Stromal cell of bone marrow (primary cell): ENCODE measurements around the gene GINS3.

Experiments
- DNase-seq: peaks from one replicate; pipeline ENCODE4 v3.0.0-alpha.2; 2012; ENCODE audit warnings: low read depth

GINS3 gene

DNA sequence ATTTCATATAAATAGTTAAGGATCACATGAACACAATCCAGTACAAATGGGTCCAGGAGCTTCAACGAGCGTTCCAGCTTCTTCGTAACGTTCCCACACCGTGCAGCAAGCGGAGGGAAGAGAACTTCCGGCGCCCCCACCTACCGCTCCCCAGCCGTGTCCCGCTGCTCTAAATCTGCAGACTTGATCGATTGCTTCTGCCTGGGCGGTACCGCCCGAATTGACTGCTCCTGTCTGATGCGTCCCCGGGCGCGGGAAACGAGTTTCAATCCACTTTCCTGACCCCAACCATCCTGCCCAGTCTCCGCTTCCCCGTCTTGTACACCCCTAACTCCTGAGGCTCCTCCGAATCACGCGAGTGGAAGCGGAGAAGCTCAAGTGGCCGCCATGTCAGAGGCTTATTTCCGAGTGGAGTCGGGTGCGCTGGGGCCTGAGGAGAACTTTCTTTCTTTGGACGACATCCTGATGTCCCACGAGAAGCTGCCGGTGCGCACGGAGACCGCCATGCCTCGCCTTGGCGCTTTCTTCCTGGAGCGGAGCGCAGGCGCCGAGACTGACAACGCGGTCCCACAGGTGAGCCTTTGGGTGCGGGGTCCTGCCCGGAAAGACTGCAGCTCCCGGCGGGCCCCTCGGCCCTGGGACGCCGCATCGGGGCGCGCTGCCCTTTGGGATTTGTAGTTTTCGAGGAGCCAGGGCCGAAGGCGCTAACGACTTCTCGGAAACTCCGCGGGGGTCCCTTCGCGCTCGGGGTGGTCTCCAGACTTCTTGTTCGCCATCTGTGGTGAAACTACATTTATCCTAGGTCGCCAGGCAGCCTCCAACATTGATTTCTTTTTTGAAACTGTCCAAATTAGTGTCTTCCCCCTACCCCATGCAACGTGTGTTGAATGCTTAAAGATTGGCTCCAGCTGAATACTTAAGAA, at the start of gene GINS3:
GINS3 (plus strand) TSS at position 257 of the 923 bp plus-strand sequence; CDS start at position 388, 131 bp downstream.
- DNase-seq: peak; percentile 83

DNA sequence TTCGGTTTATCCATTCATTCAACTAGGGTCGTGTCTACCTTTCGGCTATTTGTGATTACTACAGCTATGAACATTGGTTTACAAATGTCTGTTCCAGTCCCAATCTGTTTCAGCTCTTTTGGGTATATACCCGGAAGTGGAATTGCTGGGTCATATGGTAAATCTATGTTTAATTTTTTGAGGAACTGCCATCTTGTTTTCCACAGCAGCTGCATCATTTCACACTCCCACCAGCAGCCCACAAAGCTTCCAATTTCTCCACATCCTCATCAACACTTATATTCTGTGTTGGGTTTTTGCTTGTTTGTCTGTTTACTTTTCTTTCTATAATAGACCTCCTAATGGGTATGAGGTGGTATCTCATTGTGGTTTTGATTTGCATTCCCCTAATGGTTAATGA, 48.7 kb upstream of the GINS3 start:
- DNase-seq: no peak

DNA sequence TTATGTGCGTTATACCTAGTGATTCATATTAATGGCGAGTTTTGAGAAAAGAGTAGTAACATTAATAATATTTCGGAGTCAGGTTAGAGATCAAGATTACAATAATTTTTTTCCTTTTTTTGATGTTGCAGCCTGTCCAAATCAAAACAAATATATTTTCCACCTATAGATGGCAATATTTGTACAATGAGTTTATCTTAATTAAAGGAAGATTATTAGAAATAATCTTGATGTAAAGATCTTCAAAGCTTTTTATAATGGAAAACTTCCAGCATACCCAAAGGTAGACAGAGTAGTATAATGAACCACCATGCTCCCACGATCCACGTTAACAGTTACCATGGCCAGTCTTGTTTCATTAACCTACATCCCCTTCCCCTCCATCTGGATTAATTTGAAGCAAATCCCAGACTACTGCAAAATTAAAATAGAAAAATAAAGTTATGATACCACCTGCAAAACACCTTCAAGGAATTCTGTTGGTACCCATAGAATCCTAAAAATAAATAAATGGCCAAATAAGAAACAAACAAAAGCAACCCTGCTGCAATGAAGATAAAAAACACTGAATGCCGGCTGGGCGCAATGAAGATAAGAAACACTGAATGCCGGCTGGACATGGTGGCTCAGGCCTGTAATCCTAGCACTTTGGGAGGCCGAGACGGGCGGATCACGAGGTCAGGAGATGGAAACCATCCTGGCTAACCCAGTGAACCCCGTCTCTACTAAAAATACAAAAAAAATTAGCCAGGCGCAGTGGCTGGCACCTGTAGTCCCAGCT, 46.5 kb upstream of the GINS3 start:
- DNase-seq: no peak

DNA sequence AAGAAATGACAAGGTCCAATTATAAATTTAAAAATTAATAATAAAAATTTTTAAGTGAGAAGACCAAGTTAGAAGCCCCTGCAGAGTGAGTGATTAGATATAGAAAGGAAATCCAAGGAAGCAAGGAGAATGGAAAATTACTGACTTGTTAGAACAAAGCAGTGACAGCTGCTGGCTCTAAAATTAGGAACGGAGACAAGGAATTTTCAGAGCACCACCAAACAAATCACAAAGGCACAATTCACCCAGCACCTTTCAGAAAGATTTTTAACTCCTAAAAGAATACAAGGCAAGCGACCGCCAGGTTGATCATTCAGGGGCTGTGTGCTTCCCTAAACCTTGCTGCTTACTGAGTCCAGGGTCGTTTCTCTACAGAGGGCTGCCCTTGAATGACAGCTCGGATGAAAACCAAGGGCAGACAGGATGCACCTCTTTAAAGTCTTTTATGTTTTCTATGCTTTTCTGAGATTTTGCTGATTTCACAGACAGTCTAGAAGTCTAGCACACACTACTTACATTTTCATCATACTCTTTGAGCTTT, 45.4 kb upstream of the GINS3 start:
- no peak for DNase-seq

DNA sequence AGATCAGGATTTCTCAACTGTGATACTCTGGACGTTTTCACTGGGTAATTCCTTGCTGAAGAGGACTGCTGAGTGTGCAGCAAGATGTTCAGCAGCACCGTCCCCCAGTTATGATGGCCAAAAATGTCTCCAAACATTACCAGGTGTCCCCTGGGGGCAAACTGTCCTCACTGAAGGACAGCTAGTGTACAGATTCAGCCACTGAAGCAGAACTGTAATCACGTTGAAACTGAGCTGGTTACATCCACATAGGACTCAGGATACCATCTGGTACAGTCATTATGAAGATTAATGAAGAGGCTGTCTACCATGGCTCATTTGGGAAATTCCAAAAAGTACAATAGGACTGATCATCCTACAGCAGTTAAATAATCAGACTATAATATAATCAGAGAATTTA, 43.3 kb upstream of the GINS3 start:
- DNase-seq: no peak

DNA sequence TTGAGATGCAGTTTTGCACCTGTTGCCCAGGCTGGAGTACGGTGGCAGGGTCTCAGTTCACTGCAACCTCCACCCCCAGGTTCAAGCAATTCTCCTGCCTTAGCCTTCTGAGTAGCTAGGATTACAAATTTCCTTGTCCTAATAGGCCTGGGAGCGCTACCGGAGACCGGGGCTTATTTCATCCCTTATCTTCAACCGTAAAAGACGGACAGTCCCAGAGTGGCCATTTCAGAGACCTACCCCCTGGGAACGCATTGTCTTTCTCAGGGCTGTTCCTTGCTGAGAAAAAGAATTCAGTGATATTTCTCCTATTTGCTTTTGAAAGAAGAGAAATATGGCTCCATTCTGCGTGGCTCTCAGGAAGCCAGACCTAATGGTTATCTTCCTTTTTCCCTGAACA, 39.6 kb upstream of the GINS3 start:
- DNase-seq: no peak

DNA sequence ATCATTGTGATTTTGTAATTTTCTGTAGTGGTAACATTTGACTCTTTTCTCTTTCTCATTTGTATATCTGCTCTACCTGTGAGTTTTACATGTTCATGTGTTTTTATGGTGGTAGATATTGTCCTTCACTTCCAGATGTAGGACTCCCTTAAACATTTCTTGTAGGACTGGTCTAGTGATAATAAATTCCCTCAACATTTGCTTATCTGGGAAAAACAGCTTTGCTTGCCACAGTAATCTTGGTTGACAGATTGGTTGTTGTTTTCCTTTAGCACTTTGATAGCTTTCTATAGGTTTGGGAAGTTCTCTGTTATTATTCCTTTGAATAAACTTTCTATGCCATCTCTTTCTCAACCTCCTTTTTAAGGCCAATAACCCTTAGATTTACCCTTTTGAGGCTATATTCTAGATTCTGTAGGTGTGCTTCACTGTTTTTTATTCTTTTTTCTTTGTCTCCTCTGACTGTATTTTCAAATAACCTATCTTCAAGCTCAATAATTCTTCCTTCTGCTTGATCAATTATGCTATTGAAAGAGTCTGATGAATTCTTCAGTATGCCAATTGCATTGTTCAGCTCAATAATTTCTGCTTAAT, 32.1 kb upstream of the GINS3 start:
- no peak for DNase-seq

DNA sequence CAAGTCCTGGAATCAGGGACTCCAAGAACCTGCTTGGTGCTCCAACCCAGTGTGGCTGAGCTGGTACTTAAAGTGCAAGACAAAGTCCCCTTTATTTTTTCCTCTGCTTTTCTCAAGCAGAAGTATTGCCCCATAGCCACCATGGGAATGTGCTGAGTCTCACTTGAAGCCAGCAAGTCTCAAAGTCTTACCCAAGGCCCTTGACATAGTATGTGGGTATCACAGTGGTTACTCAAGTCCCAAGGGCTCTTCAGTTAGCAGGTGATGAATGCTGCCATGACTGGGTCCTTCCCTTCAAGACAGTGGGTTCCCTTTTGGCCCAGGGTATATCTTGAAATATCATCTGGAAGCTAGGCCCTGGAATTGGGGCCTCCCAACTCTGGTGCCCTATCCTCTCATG, 30.5 kb upstream of the GINS3 start:
- DNase-seq: no peak

DNA sequence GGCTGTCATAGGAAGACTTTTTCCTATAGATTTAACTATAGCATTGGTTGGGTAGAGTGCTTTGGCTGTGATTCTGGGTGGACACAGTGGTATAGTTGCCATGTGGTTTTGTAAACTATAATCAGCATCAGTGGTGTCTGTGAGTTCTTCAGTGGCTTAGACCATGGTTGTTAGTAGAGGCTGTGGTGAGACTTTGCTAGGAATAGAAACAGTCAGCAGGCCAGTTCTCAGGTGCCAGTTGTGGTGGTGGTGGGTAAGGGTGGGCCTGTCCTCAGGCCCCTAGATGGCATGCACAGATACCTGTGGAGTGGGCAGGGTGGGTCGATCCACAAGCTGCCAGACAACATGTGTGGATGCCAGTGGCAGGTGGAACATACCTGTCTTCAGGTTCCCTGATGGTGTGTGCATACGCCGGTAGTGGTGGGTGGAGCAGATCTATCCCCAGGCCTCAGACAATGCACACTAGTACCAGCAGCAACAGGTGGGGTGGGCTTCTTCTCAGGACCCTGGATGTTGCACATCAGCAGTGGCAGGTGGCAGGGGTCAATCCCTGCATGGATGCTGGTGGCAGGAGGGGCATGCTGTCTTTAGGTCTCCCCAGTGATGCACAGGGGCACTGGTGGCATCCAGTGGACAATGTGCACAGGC, 28.4 kb upstream of the GINS3 start:
- no peak for DNase-seq

DNA sequence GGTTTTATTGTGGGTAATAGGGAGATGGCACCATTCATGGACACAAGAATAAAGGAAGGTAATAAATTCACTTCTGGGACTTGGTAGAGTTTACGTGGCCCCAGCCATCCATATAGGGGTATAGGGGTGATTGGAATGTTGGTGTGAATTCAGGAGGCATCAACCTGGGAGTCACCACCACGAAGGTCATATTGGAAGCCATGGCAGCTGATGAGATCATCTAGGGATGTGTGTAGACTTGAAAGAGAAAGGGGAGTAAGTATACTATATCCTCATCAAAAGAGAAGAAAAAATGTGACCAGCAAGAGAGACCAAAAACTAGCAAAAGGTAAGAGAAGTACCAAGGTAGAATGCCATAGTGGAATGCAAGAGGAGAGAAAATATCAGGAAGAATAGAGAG, 26.6 kb upstream of the GINS3 start:
- DNase-seq: no peak

DNA sequence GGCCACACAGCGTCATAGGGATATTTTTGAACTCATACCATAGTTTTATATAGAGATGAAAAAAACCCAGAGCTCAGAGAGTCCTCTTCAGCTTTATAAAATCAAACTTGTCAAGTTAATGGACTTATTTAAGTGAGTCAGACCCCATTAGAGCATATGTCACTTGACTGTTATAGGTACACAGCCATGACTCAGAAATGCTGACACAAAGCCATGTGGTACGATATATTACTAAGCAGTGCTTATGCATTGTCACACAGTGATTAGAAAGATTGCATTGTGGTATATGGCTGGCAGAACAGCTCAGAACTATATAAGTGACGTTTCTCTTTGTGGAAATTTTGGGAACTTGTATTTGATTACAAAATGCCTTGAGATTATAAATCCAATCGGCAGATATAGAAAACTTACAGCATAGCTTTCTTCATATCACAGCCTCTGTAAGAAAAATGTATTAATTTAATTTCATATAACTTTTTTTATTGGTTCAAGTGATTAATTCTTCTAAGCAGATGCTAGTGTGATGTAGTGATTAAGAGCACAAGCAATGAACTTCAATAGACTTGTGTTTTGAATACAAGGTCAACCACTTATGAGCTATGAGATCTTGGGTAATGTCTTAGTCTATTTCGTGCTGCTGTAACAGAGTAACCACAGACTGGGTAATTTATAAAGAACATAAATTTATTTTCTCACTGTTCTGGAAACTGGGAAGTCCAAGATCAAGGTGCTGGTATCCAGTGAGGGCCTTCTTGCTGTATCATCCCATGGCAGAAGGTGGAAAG, 25.8 kb upstream of the GINS3 start:
- DNase-seq: peak; percentile 40

DNA sequence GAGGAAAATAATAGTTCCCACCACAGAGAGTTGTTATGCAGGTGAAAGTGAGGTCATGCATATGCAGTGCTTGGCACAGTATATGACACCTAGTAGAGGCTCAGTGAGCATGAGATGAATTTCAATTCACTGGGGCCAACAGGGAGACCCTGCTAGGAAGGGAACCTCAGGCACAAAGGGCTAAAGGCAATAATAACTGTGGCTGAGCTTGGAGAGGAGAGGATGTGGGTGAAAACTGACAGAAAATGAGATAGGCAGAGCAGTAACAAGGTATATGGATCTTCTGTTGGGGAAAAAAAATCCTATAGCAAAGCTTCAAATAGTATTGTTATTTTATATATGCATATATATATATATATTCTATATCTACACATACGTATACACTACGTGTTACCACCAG, 25.0 kb upstream of the GINS3 start:
- DNase-seq: no peak

DNA sequence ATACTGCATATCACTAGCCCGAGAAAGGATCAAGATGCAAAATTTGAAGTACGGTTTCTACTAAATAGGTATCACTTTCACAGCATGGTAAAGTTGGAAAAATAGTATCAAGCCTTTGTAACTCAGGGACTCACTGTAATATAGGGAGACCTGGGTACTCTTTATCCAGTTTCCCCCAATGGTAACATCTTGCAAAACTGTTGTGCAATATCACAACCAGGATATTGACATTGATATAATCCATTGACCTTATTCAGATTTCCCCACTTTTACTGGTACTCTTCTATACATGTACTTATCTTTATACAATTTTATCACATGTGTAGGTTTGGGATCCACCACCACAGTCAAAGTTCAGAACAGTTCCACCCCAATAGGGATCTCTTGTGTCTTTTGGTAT, 20.4 kb upstream of the GINS3 start:
- DNase-seq: no peak

DNA sequence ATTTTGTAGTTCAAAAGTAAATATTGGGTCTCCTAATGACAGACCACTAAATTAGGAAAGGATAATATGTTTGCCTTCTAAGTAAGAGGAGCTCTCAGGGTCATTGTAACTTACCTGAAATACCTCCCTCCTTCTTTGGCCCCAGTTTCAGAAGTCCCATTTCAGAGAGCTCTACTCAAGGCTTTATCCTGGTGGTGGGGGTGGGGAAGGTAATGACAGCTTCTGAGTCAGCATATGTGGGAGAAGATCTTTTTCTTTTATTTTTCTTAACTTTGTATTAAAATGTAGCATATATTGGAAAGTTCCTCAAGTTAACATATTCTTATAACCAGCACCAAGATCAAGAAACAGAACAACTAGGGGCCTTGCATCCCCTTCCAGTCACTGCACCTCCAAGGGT, 16.9 kb upstream of the GINS3 start:
- DNase-seq: no peak

DNA sequence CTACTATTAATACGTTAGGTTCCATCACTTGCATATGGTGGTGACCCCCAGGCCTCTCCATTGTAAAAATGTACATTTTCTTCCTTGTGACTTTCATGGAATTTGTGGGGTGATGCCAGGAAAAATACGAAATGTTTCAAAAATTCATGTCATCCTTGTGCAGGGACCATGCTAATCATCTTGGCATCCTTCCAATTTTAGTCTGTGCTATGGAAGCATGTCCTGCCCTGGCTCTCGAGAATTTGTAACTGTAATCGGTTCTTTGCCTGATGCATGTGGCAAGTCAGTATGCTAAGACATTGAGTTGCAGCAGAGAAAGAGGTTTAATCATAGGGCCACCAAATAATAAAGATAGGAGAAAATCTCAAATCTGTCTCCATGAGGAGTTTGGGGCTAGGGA, 14.3 kb upstream of the GINS3 start:
- DNase-seq: no peak

DNA sequence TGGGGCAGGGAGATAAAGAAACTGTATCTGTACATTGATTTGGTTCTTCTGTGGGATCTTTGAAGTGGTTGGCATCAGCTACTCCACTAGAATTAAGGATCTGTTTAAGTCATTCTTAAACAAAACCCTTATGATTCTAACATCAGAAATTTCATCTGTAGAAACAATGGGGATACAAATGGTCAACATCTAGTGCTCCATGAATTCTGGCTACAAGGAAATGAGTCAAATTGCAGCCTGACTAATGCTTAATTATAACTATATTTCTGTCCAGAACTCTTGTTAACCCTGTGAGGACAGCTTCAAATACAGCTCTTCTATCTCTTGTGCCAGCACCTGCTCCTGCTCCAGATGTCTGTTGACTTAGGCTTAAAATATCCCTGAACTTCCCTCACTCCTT, 13.9 kb upstream of the GINS3 start:
- DNase-seq: no peak

DNA sequence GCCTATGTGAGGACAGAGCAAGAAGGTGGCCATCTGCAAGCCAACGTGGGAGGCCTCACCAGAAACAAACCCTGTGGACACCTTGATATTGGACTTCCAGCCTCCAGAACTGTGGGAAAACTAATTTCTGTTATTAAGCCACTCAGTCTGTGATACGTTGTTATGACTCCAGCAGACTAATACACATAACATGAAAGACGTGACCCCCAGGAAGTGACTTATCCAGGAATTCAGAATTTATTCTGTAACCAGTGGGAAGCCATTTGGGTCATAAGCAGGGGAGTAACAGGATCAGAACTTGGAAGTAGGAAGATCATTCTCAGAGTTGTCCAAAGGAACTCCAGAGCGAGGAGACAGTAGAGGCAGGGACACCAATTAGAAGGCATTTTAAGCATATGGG, 12.5 kb upstream of the GINS3 start:
- no peak for DNase-seq

DNA sequence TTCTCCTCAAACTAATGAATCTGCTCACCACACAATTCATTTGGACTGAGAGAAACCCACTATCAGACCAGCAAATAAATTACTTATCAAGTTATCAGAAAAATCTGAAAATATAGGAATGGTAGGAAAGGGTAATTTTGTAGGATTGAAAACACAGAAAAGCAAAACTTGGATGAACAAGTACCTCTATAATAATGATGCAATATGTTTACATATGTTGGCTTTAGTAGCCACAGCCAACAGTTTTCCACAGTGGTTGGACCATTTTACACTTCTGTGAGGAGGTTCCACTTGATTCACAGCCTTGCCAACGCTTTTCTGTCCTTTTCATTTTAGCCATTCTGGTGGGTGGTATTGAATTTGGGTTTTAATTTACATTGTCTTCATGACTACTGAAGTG, 10.6 kb upstream of the GINS3 start:
- DNase-seq: no peak

DNA sequence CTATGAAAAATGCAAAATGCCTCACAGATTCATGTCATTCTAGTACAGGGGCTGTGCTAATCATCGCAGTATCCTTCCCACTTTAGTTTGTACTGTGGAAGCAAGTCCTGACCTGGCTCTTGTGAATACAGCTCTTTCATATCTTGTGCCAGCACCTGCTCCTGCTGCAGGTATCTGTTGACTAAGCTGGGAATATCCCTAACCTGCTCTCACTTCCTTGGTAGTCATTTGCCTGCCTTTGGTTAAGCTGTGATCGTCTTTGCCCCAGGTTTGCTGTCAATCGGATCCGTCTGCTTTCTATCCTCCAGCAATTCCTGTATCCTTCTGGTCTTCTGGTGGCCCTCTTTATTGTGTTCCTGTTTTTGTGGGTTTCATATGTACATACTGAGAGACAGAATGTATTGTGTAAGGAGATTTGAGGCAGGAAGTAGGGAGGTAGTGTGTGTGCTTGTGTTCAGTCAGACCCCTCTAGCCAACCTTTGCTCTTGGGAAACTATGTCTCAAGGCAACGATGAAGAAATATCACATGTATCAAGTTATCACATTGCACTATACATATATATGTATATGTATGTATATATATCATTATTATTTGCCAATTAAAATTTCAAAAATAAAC, 7.7 kb upstream of the GINS3 start:
- DNase-seq: no peak

DNA sequence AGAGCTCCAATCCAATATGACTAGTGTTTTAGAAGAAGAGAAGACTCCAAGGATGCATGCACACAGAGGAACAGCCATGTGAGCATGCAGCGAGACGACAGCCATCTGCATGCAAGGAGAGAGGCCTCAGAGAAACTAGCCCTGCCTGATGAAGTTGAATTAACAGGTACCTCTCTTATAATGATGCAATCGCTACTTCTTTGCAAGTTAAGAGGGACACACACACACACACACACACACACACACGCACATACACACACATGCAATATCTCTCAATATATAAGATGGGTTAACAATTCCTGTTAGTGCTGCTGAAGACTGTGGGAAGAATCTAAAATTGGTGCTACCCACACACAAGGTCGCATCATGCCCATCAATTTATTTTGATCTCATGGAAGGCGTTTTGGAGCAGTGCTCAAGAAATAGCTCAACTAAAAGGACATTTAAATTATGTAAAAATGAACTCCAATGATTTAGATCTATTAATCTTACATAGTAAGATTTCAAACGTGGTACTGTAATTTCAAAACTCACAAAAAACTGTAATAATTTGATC, 7.0 kb upstream of the GINS3 start:
- DNase-seq: no peak

DNA sequence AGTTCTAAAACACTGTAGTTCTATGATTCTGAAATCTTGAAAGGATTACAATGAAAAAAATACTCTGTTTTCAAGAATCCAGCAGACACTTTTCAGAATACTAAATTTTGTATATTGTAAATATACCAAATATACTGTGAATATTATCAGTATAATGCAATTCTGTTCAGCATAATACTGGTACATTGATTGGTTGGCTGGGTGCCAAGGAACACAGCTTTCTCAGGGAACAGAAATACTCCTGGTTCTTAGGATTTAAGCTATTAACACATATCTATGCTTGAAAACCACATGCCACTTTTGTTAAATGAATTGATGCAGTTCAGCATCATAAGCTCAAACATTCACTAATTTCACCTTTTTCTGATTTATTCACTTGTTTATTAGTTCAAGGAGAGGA, 2.5 kb upstream of the GINS3 start:
- no peak for DNase-seq
